Left lung (tissue), 10 donors: ENCODE measurements around the gene OPRL1. TPM values are rescaled to one million over a fixed set of nuclear protein-coding genes. Genes with fewer than 3 reads are reported as not detected.

Experiments
- ATAC-seq: fragments of 200-7000 bp; cut with Tn5 transposase; one replicate; pipeline ENCODE4 v1.9.1; 2020; ENCODE audit warnings: moderate library complexity
- DNase-seq, 4 donors: peaks; one replicate each; pipeline ENCODE4 v3.0.0-alpha.2; 2013 to 2020
- H3K27ac ChIP-seq, 2 donors: fragments of 200-600 bp; sonication (generic) in 1 of 2; one replicate each; pipeline versions ENCODE4 v1.5.0 to v1.8.0; 2020 to 2021
- H3K27me3 ChIP-seq, 2 donors: fragments of 200-600 bp; sonication (generic) in 1 of 2; one replicate each; pipeline versions ENCODE4 v1.5.0 to v1.8.0; 2020 to 2021
- H3K36me3 ChIP-seq, 2 donors: fragments of 200-600 bp; sonication (generic) in 1 of 2; one replicate each; pipeline versions ENCODE4 v1.5.0 to v1.8.0; 2020 to 2021
- H3K4me1 ChIP-seq, 2 donors: fragments of 200-600 bp; one replicate each; pipeline ENCODE4 v1.8.0; 2021
- H3K4me3 ChIP-seq, 2 donors: fragments of 200-600 bp; sonication (generic) in 1 of 2; one replicate each; pipeline versions ENCODE4 v1.5.0 to v1.8.0; 2020 to 2021; ENCODE audit warnings: mild to moderate bottlenecking in 1 of 2
- H3K9me3 ChIP-seq, 2 donors: fragments of 200-600 bp; sonication (generic) in 1 of 2; one replicate each; pipeline versions ENCODE4 v1.5.0 to v1.8.0; 2020 to 2021
- intact Hi-C, 2 donors: fragments of 100-400 bp; cut with DNase I; formaldehyde crosslinking; loops; one replicate each; pipeline versions ENCODE4 v1.11.2 to v1.14.2; 2022
- polyA plus RNA-seq, 6 donors: library from polyadenylated mRNA; unstranded; fragments of 120-200 nt; gene quantifications; one replicate each; pipeline ENCODE4 v1.2.1, GENCODE V29; 2013; ENCODE audit not compliant: insufficient read length in 6 of 6
- total RNA-seq, 2 donors: library from RNA; stranded (reverse); fragmentation: NEBNext Ultra II Directional; extraction: Animal tissue kit (Norgen Biotek cat#: 25700); gene quantifications; one replicate each; pipeline ENCODE4 v1.2.1, GENCODE V29; 2021
- TF ChIP-seq, protein P1 (sequence below), 2 donors: fragments of 200-600 bp; sonication (generic) in 1 of 2; IDR thresholded peaks; one replicate each; pipeline versions ENCODE4 v1.5.0 to v1.8.0; 2021; ENCODE audit warnings: antibody characterized with exemption in 2 of 2
- donor health status: DM: no; HTN: yes; CAD: no.
- donor health status: DM: no; HTN: no; CAD: no.

OPRL1 gene
- total and polyA plus RNA-seq, 8 donors = 1.8 to 2.5 (median 2.2) TPM

DNA sequence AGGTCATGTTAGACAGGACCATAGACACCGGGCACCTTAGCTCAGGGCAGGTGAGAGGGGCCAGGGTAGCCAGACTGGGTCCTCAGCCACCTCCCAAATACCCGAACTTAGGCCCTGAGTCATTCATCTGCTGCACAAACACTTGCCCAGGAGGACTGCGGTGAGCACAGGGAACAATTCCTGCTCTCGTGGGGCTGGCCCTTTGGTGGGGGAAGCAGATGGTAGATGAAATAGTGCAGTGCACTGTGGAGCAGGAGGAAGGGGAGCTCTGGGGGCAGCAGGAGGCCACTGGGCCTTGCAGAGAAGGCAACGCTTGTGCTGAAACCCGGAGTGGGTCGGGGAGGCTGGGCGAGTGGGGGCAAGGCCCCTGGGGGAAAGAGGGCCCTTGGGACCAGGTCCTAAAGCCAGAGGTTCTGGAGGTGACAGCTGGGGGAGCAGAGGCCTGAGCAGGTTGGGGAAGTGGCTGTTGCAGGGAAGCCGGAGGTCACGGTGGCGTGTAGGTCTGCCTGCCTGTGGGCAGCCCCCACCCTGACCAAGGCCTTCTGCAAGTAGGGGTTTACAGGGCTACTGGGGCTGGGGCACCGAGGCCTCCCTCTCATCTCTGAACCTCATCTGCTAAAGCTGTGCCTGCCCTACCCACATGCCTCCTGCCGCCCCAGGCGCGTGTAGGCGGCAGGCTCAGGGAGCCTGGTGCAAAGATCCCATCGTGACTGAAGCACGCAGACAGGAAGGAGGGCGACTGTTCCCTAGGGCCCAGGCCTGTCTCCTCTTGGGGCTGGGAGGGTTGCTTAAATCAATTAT lies 32.2 kb downstream of the OPRL1 start:
- Histone ChIP-seq H3K4me1 (no peaks in the 10 kb centered on the region), H3K36me3 (no peaks in the 10 kb centered on the region), H3K4me3 (no peak overlapping the region), H3K27me3 (peaks cover 0 to 14% of the 10 kb centered on the region in 2 donors), H3K9me3 (no peaks in the 10 kb centered on the region), H3K27ac (no peak overlapping the region)
- intact Hi-C loops = no loop called here
- DNase-seq = peak in 2 of 4 donors; percentile 19 to 39
- ATAC-seq = no peak
- TF ChIP-seq, protein P1, sequence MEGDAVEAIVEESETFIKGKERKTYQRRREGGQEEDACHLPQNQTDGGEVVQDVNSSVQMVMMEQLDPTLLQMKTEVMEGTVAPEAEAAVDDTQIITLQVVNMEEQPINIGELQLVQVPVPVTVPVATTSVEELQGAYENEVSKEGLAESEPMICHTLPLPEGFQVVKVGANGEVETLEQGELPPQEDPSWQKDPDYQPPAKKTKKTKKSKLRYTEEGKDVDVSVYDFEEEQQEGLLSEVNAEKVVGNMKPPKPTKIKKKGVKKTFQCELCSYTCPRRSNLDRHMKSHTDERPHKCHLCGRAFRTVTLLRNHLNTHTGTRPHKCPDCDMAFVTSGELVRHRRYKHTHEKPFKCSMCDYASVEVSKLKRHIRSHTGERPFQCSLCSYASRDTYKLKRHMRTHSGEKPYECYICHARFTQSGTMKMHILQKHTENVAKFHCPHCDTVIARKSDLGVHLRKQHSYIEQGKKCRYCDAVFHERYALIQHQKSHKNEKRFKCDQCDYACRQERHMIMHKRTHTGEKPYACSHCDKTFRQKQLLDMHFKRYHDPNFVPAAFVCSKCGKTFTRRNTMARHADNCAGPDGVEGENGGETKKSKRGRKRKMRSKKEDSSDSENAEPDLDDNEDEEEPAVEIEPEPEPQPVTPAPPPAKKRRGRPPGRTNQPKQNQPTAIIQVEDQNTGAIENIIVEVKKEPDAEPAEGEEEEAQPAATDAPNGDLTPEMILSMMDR (IDR thresholded peaks at IDR 0.05) = no peak

DNA sequence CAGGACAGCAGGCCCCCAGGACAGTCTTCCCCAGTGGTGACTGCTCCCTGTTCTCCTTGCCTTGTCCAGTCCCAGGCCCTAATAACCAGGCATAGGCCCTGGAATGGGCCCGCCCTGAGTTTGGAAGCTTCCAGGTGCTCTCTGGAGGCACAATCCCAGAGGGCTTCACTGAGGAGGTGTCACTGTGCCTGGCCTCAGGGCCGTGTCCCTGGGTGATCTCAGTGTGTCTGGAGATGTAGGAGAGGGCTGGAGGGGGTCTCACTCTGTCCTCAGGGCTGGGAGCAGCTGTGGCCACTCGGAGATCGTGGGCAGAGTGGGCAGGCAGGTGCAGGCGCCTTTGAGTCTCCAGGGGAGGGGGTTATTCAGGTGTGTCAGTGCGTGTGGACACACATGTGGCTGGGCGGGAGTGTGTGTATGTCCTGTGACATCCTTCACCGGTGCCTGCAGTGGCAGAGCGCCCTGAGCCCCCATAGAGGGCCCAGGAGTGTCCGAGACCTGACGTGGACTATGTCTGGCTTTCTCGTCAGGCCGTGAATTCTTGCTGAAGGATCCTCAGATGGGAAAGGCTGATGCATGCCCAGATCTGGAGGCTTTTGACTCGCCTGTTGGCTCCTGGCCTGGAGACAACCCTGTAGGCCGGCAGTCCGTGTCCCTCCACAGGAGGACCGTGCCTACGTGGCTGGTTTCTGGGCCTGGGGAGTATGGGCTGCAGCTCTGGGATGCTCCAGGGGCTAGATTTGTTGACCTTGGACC lies 33.0 kb downstream of the OPRL1 start:
- H3K9me3 ChIP-seq = no peaks in the 10 kb centered on the region
- H3K36me3 ChIP-seq = no peaks in the 10 kb centered on the region
- ATAC-seq = no peak
- TF ChIP-seq, protein P1 (IDR thresholded peaks at IDR 0.05) = no peak
- intact Hi-C loops = no loop called here
- H3K4me1 ChIP-seq = no peaks in the 10 kb centered on the region
- peak in 2 of 4 donors; percentile 15 to 58 for DNase-seq
- H3K27me3 ChIP-seq = peaks cover 0 to 7% of the 10 kb centered on the region in 2 donors
- H3K27ac ChIP-seq = no peak overlapping the region
- H3K4me3 ChIP-seq = no peak overlapping the region

DNA sequence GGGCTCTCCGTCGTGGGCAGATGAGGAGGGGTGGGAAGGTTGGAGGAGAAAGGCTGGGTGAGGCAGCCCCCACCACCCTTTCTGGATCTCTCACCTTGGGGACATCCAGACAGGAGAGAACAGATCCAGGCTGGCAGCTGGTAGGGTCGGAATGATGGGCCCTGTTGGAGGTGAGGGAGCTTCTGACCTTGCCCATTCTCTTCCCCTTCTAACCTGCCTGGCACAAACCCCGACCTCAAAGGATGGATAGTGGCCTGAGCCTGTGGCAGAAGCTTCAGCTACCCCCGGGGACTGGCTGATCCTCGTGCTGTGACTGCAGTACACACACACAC lies 33.5 kb downstream of the OPRL1 start:
- H3K27me3 ChIP-seq = peaks cover 0 to 1% of the 10 kb centered on the region in 2 donors
- TF ChIP-seq, protein P1 (IDR thresholded peaks at IDR 0.05) = no peak
- H3K4me3 ChIP-seq = no peak overlapping the region
- H3K36me3 ChIP-seq = no peaks in the 10 kb centered on the region
- intact Hi-C loops = no loop called here
- no peaks in the 10 kb centered on the region for H3K4me1 ChIP-seq
- H3K9me3 ChIP-seq = no peaks in the 10 kb centered on the region
- peak in 1 of 4 donors; percentile 19 for DNase-seq
- no peak overlapping the region for H3K27ac ChIP-seq
- no peak for ATAC-seq

DNA sequence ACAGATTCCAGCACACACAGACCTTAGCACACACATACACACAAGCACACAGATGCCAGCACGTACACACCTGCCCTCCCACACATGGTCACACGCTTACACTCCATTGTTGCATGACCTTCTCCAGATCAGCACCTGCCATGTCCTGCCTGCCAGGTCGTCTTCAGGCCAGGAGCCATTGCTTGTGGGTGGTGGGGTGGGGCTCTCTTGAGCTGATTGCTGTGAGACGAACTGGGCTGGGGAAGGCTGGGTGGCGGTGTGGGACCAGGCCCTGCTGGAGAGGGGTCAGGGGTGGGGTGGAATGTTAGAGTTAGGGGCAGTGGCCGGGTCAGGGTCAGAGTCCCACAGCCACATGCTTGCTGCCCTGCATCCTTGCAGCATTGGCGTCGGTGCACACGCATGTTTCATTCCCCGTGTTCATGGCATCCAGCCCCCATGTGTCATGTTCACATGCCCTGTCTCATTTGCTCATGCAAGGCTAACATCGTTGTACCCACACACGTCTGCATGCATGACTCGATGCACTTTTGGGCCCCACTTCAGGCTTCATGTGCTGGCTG lies 34.0 kb downstream of the OPRL1 start:
- Histone ChIP-seq H3K36me3 (no peaks in the 10 kb centered on the region), H3K9me3 (no peaks in the 10 kb centered on the region), H3K4me1 (no peaks in the 10 kb centered on the region), H3K27ac (no peak overlapping the region), H3K27me3 (no peaks in the 10 kb centered on the region), H3K4me3 (no peak overlapping the region)
- ATAC-seq (no peak), DNase-seq (peak in 2 of 4 donors; percentile 21 to 48)
- TF ChIP-seq, protein P1 (IDR thresholded peaks at IDR 0.05) = no peak
- intact Hi-C loops = no loop called here
